Peyer's patch (tissue), 4 donors: Measurements from ENCODE around the gene ANKFY1.

Experiments
- CTCF ChIP-seq, 6 experiments: fragments of 450-650 bp in 4 of 6; fragments of 200-600 bp in 2 of 6; sonication (generic) in 1 of 6; IDR thresholded peaks; one replicate each; pipeline ENCODE4 v1.5.1; 2017 to 2019; ENCODE audit warnings: antibody characterized with exemption in 6 of 6, mild to moderate bottlenecking in 3 of 6, moderate library complexity in 1 of 6
- POLR2A ChIP-seq, 2 donors: fragments of 450-650 bp; IDR thresholded peaks; one replicate each; pipeline ENCODE4 v1.5.1; 2017; ENCODE audit warnings: antibody characterized with exemption in 2 of 2, mild to moderate bottlenecking in 2 of 2, moderate library complexity in 2 of 2

GRCh38 chr17:4186357-4186881 is 77.4 kb downstream of the ANKFY1 start:
- TF ChIP-seq CTCF (IDR thresholded peaks at IDR 0.05): no peak
- TF ChIP-seq POLR2A (IDR thresholded peaks at IDR 0.05): no peak
